Left hindlimb (tissue), 1 donor: ENCODE measurements around the gene S100A1.
"Not testable (repeated sequence)": the region's sequence is repeated elsewhere in the genome, so short reads cannot be mapped to it uniquely, and the experiment has no call there.

Source experiments
- DNase-seq: peaks from one replicate; pipeline ENCODE4 v3.0.0-alpha.2; 2018

The S100A1 gene

GRCh38 chr1:153627715-153628626 lies at the start of gene S100A1:
Gene S100A1, plus strand, starts transcription at chr1:153628434. Its CDS starts 2,088 bp downstream, at chr1:153630522.
- no peak for DNase-seq

GRCh38 chr1:153578490-153578889 lies 49.7 kb upstream of the S100A1 start:
- DNase-seq = no peak

DNA sequence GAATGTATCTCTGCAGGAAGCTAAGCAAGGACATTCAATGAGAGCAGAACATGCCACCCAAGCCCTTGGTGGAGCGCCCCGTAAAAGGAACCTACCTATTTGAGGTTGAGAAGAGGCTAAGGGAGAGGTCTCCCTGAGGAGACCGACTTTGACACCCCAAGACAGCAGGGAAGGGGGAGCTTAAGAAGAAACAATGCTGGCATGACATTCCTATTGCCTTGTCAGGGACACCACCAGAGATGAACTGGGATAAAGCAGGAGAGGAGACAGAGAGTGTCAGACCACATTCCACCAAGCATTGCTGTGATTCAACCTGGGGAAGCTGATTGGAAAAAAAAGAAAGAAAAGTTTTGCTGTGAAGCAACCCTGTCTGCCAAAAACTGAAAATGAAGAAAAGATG lies 49.3 kb upstream of the S100A1 start:
- DNase-seq = no peak

DNA sequence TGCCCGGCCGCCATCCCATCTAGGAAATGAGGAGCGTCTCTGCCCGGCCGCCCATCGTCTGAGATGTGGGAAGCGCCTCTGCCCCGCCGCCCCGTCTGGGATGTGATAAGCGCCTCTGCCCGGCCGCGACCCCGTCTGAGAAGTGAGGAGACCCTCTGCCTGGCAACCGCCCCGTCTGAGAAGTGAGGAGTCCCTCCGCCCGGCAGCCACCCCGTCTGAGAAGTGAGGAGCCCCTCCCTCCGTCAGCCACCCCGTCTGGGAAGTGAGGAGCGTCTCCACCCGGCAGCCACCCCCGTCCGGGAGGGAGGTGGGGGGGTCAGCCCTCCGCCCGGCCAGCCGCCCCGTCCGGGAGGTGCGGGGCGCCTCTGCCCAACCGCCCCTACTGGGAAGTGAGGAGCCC lies 45.4 kb upstream of the S100A1 start:
- not testable (repeated sequence) for DNase-seq

GRCh38 chr1:153583514-153583913 lies 44.7 kb upstream of the S100A1 start:
- DNase-seq = not testable (repeated sequence)

- no peak for DNase-seq
Observed at GRCh38 chr1:153583976-153584375, 44.3 kb upstream of the S100A1 start.

GRCh38 chr1:153585006-153585405 lies 43.2 kb upstream of the S100A1 start:
- DNase-seq = no peak

DNA sequence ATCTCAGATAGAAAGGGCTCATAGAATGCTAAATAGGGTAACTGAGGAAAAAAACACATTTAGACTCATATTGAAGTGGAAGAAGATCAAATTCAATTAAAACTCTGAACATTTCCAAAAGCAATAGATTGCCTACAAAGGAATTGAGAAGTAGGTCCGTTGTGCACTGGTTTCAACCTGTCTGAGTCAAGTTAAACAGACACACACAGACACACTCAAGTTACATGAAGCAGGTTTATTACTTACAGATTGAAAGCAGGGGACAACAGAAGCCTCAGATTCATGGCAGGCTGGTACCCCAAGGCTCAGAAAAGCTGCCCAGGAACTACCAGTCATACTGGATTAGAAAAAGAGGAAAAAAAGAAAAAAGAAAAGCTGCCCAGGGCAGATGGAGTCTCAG lies 41.9 kb upstream of the S100A1 start:
- no peak for DNase-seq

GRCh38 chr1:153587314-153587713 lies 40.9 kb upstream of the S100A1 start:
- no peak for DNase-seq

GRCh38 chr1:153588033-153588432 lies 40.2 kb upstream of the S100A1 start:
- not testable (repeated sequence) for DNase-seq

GRCh38 chr1:153588482-153588881 lies 39.8 kb upstream of the S100A1 start:
- DNase-seq = no peak

- DNase-seq = no peak
Observed at GRCh38 chr1:153592748-153593147, 35.5 kb upstream of the S100A1 start.

DNA sequence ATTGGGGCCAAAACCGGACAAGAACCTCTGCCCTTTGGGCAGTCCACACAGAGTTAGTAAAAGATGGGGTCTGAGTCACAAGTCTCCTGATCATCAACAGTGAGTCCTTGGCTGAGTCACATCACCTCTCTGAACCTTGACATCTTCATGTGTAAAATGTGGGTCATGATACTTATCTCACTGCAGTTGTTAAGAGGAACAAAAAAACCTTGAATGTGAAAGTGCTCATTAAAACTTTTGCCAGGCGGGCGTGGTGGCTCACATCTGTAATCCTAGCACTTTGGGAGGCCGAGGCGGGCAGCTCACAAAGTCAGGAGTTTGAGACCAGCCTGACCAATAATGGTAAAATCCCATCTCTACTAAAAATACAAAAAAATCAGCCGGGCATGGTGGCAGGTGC lies 31.0 kb upstream of the S100A1 start:
- no peak for DNase-seq

DNA sequence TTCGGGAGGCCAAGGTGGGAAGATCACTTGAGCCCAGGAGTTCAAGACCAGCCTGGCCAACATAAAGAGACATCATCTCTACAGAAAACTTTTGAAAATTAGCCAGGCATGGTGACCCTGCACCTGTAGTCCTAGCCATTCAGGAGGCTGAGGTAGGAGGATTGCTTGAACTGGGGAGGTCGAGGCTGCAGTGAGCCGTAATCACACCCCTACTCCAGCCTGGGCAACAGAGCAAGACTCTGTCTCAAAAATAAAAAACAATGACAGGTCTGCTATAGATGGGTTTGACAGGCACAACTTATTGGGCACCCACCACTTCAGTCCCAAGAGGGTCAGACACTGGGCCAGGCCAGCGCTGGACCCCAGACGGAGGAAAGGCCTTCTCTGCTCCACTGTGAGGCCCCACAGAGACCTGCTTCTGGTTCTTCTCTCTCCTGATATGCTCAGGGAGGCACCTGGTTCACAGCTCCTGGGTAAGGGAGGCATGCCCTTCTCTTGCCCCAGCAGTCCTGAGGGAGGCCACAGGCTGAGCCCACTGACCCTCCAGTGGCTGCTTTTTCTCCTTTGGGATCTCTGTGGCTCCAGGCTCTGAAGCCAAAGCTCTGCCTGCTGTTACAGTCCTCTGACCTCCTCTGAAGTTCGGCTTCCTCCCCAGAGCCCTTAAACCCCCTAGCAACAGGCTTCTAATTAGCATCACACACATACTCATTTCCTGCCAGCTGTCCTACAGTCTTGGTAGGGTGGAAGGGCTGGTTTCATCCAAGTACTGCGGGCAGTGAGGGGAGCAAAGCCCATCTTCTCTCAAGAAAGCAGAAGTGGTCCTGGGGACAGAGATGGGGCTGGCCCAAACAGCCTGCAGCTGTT lies 29.7 kb upstream of the S100A1 start:
- no peak for DNase-seq

- DNase-seq = no peak
Observed at GRCh38 chr1:153599847-153600246, 28.4 kb upstream of the S100A1 start.

DNA sequence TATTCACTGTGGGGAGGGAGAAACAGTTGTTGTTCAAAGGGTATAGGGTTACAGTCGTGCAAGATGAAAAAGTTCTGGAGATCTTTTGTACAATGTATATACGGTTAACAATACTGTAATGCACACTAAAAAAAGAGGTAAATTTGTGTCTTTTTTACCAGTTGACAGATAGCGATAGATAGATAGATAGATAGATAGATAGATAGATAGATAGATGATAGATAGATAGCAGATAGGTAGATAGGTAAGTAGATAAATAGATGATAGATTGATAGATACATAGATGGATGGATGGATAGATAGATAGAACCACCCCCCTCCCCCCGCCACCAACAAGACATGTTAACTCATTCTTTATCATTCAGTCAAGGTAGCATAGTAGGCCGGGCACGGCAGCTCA lies 25.5 kb upstream of the S100A1 start:
- no peak for DNase-seq

DNA sequence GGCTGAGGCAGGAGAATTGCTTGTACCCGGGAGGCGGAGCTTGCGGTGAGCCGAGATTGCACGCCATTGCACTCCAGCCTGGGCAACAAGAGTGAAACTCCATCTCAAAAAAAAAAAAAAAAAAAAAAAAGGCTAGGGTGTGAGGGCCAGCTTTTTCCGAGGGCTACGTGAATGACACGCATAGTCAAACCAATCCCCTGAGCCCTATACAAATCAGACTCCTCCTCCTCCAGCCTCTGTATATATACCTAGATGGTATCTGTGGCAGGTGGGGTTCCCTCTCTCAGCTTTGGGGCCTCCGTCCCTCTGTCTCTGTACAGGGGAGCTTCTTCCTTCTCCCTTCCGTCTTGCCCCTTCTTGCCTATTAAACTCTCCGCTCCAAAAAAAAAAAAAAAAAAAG lies 22.0 kb upstream of the S100A1 start:
- no peak for DNase-seq

DNA sequence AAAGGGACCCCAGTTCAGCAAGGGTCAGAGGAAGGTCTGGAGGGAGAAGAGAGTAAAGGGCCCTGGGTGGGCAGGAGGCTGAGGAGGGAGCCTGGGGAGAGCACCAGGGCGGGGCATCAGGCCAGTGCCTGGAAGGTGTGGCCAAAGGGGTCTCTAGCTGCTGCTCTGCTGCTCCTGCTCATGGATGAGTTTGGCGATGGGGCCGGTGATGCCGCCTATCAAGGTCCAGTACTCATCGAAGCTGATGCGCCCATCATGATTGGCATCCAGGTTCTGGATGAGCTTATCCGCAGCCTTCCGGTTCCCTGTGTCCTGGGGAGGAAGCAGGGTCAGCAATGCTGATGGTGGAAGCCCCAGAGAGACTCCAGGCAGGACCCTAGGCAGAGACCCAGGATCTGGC lies 20.9 kb upstream of the S100A1 start:
- no peak for DNase-seq

DNA sequence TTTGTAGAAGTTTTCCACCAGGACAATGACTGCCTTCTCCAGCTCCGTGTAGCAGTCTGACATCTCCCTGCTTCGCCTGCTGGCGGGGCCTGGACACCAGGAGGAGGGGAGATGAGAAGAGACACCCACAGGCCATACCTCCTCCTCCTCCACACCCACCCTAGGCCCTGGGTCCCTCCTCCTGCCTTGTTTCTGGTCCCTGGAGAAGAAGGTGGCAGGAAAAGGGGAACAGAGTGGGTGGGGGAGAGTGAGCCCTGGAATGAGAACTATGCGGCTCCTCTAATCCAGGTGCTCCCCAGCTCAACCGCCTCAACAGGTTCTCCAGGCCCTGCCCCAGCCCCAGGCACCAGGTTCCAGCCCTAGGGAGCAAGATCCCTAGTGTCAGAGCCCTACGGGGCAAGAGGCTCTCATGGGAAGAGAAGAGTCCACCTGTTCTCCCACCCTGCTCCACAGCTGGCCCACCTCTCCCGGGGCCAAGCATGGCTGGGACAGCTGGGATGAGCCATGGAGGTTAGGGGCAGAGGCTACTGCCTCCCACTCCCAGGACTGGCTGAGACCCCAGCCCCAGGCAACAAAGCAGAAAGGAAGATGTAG lies 20.0 kb upstream of the S100A1 start:
- peak; percentile 23 for DNase-seq

- peak; percentile 52 for DNase-seq
Observed at GRCh38 chr1:153608742-153609584, 19.3 kb upstream of the S100A1 start.

- no peak for DNase-seq
Observed at GRCh38 chr1:153609585-153609907, 18.7 kb upstream of the S100A1 start.

- no peak for DNase-seq
Observed at GRCh38 chr1:153610334-153610733, 17.9 kb upstream of the S100A1 start.
